H1 (cell line): ENCODE data around the gene EPHB6. TPM values are rescaled to one million over a fixed set of nuclear protein-coding genes. Genes with fewer than 3 reads are reported as not detected.

ENCODE experiments used
- CHD7 ChIP-seq: fragments of 300-600 bp; sonication (generic); IDR thresholded peaks from 2 replicates; pipeline ENCODE4 v1.7.1; 2012; ENCODE audit warnings: low read length, moderate library complexity, mild to moderate bottlenecking, inconsistent platforms; ENCODE audit not compliant: insufficient replicate concordance
- polyA plus RNA-seq, 7 experiments: library from polyadenylated mRNA; depleted of rRNA in 3 of 7; stranded (reverse) in 5 of 7; unstranded in 2 of 7; fragments of >200 nt in 5 of 7; fragments of 200-250 nt in 2 of 7; gene quantifications; 1 replicate in 5 of 7; 2 replicates in 1 of 7; 4 replicates in 1 of 7; pipeline versions ENCODE4 v1.2.1 to v1.2.3, GENCODE V29; 2011 to 2013; ENCODE audit warnings: missing spikeins in 2 of 7, mixed read lengths in 2 of 7
- total RNA-seq: library from RNA; stranded (reverse); fragmentation: NEBNext Ultra II Directional; extraction: Animal tissue kit (Norgen Biotek cat#: 25700); gene quantifications from 2 replicates; pipeline ENCODE4 v1.2.1, GENCODE V29; 2021

Gene EPHB6
- total and polyA plus RNA-seq, 2 of the 8 experiments (the other 6 are each of a cell fraction or from before 2014, with no cell fraction given), result 19.7 TPM

GRCh38 chr7:142913566-142913965 is 58.7 kb downstream of the EPHB6 start (continued):
- TF ChIP-seq CHD7, result no peak
